Keratinocyte (primary cell): ENCODE data around the gene COL11A2.

Experiments
- EZH2 ChIP-seq: IDR thresholded peaks from one replicate; pipeline ENCODE4 v1.6.1; 2012; ENCODE audit warnings: inconsistent platforms, mild to moderate bottlenecking, low read length, moderate library complexity
- TF ChIP-seq, protein P1 (sequence below), 3 experiments: IDR thresholded peaks in 1 of 3; conservative IDR thresholded peaks in 1 of 3; optimal IDR thresholded peaks in 1 of 3; 2 replicates in 2 of 3; 3 replicates in 1 of 3; pipeline versions ENCODE3 to v1.5.1; 2011; ENCODE audit warnings: low read length in 3 of 3, mild to moderate bottlenecking in 3 of 3, moderate library complexity in 2 of 3, control low read depth in 1 of 3, inconsistent platforms in 1 of 3; ENCODE audit not compliant: insufficient read depth in 2 of 3; ENCODE audit errors: extremely low read depth in 1 of 3

DNA sequence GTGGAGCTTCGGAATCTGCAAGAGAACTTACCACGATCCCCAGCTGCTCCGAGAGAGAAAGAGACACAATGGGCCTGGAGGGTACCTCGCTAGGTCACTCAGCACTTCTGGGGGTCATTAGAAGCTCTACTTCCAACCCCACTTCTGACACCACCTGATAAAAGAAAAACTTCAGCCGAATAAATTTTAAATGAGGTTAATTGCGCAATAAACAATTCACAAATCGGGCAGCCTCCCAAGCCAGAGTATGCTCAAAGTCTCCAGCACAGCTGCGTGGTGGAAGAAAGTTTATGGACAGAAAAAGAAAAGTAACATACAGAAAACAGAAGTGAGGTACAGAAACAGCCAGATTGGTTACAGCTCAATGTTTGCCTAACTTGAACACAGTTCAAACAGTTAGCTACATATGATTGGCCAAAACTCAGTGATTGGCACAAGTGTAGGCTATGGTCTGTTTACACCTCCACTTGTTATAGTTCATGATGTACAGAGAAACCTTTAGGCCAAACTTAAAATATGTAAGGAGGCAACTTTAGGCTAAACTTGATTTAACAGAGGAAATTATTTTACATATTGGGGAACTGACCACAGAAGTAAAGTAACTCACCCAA is 52.6 kb downstream of the COL11A2 start:
- TF ChIP-seq, protein P1, sequence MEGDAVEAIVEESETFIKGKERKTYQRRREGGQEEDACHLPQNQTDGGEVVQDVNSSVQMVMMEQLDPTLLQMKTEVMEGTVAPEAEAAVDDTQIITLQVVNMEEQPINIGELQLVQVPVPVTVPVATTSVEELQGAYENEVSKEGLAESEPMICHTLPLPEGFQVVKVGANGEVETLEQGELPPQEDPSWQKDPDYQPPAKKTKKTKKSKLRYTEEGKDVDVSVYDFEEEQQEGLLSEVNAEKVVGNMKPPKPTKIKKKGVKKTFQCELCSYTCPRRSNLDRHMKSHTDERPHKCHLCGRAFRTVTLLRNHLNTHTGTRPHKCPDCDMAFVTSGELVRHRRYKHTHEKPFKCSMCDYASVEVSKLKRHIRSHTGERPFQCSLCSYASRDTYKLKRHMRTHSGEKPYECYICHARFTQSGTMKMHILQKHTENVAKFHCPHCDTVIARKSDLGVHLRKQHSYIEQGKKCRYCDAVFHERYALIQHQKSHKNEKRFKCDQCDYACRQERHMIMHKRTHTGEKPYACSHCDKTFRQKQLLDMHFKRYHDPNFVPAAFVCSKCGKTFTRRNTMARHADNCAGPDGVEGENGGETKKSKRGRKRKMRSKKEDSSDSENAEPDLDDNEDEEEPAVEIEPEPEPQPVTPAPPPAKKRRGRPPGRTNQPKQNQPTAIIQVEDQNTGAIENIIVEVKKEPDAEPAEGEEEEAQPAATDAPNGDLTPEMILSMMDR (optimal IDR thresholded peaks at IDR 0.05 in 1 of 3, IDR thresholded peaks at IDR 0.05 in 1 of 3, conservative IDR thresholded peaks at IDR 0.05 in 1 of 3; ENCODE audit: extremely low read depth in 1 of 3, insufficient read depth in 2 of 3, low read length in 3 of 3) = no peak
- no peak for TF ChIP-seq EZH2
